Stomach (tissue), 9 donors: ENCODE data around the gene GAPT. TPM values are rescaled to one million over a fixed set of nuclear protein-coding genes. Genes with fewer than 3 reads are reported as not detected.

Source experiments
- DNase-seq, 2 donors: peaks; one replicate each; pipeline versions ENCODE4 v3.0.0 to v3.0.0-alpha.2; 2013 to 2019
- H3K27ac ChIP-seq, 5 donors: fragments of 200-600 bp in 4 of 5; sonication (generic) in 4 of 5; one replicate each; pipeline ENCODE4 v1.5.1; 2013 to 2019; ENCODE audit warnings: mild to moderate bottlenecking in 1 of 5, moderate library complexity in 1 of 5
- H3K27me3 ChIP-seq, 3 donors: fragments of 200-600 bp; sonication (generic); one replicate each; pipeline ENCODE4 v1.5.1; 2017 to 2019; ENCODE audit warnings: mixed run types in 1 of 3
- H3K36me3 ChIP-seq, 4 donors: fragments of 200-600 bp; sonication (generic); 1 replicate in 3 of 4; 2 replicates in 1 of 4; pipeline ENCODE4 v1.5.1; 2016 to 2019
- H3K4me1 ChIP-seq, 4 donors: fragments of 200-600 bp; sonication (generic); one replicate each; pipeline ENCODE4 v1.5.1; 2016 to 2019
- H3K4me3 ChIP-seq, 4 donors: fragments of 200-600 bp; sonication (generic) in 3 of 4; one replicate each; pipeline ENCODE4 v1.5.1; 2016 to 2019; ENCODE audit warnings: mild to moderate bottlenecking in 1 of 4
- H3K9me3 ChIP-seq, 4 donors: fragments of 200-600 bp; sonication (generic); one replicate each; pipeline ENCODE4 v1.5.1; 2016 to 2019
- EP300 ChIP-seq: sonication (generic); formaldehyde crosslinking; IDR thresholded peaks from one replicate; pipeline ENCODE4 v1.6.1; 2017; ENCODE audit warnings: antibody characterized with exemption
- POLR2A ChIP-seq, 4 donors: fragments of 450-650 bp; IDR thresholded peaks; one replicate each; pipeline ENCODE4 v1.6.1; 2016; ENCODE audit warnings: antibody characterized with exemption in 4 of 4, control low read depth in 2 of 4, mild to moderate bottlenecking in 1 of 4, moderate library complexity in 1 of 4
- POLR2AphosphoS5 ChIP-seq, 3 donors: sonication (generic); formaldehyde crosslinking; IDR thresholded peaks; one replicate each; pipeline ENCODE4 v1.6.1; 2016; ENCODE audit warnings: antibody characterized with exemption in 3 of 3
- WGBS, 5 donors: extraction: QIAGEN DNeasy Blood & Tissue Kit in 3 of 5; methylation state at CpG; one replicate each; pipeline versions ENCODE4 v1.1.5 to v1.1.7; 2013 to 2018; 5-methylcytosine and 5-hydroxymethylcytosine counted together
- intact Hi-C: fragments of 100-400 bp; cut with DNase I; formaldehyde crosslinking; loops from one replicate; pipeline ENCODE4 v1.15.1; 2023; ENCODE audit warnings: low total_unique reads
- polyA plus RNA-seq, 3 donors: library from polyadenylated mRNA; stranded (reverse); fragments of 200-250 nt; gene quantifications; one replicate each; pipeline ENCODE4 v1.2.3, GENCODE V29; 2013
- total RNA-seq, 5 donors: library from RNA; depleted of rRNA; stranded (reverse); fragments of >200 nt; gene quantifications; one replicate each; pipeline versions ENCODE4 v1.1.0 to v1.2.3, GENCODE V29; 2014 to 2016
- TF ChIP-seq, protein P1 (sequence below), 7 experiments: fragments of 450-650 bp in 4 of 7; fragments of 200-600 bp in 3 of 7; sonication (generic) in 3 of 7; IDR thresholded peaks; one replicate each; pipeline ENCODE4 v1.5.1; 2016 to 2019; ENCODE audit warnings: antibody characterized with exemption in 7 of 7, control low read depth in 2 of 7, mild to moderate bottlenecking in 1 of 7
- donor health status: healthy with polysubstance abuse.
- donor health status: Bipolar disorder and iron deficiency.
- donor health status: healthy.

Gene GAPT
- total and polyA plus RNA-seq, 8 donors, result 0.68 to 4.9 (median 2.4) TPM; not detected in 2

DNA sequence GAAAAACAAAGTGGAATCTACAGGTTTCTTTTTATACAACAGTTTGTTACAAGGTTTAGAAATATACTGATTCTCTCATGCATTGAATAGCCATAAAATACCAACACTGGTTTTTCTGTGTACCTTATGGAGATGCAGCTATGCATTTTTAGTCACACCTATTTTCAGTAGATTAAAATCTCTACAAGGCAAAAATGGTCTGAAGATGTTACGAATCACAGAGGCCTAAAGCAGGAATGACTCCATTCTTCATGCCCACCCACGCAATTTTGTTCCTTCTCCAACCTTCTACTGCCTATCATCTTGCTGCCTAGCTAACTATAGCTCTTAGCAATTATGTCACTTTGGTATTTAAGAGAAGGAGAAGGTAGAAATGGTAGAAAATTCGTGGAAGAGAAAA is 41.2 kb upstream of the GAPT start:
- no peak for DNase-seq
- intact Hi-C loops, result loop anchor here (10.0 kb wide), 1 partner anchor 555 kb away; no protein-coding TSS in a partner anchor
- Histone ChIP-seq H3K27me3 (no peaks in the 10 kb centered on the region), H3K4me3 (no peak overlapping the region), H3K4me1 (peaks cover 0 to 5% (median 0%) of the 10 kb centered on the region in 4 donors), H3K36me3 (peaks cover 6 to 19% (median 15%) of the 10 kb centered on the region in 4 donors), H3K27ac (no peak overlapping the region), H3K9me3 (no peaks in the 10 kb centered on the region)
- 81 to 90% (median 87%) methylated on average over 3 of the region's 3 CpGs for WGBS, 5 donors
- no peak for TF ChIP-seq POLR2A (IDR thresholded peaks at IDR 0.05)

- no peak for DNase-seq
- Histone ChIP-seq H3K36me3 (peaks cover 7 to 29% (median 23%) of the 10 kb centered on the region in 4 donors), H3K27ac (no peak overlapping the region), H3K27me3 (no peaks in the 10 kb centered on the region), H3K9me3 (no peaks in the 10 kb centered on the region), H3K4me1 (peaks cover 0 to 14% (median under 1%) of the 10 kb centered on the region in 4 donors), H3K4me3 (no peak overlapping the region)
- WGBS, 5 donors, result 68 to 74% (median 73%) methylated on average over 10 of the region's 10 CpGs
- intact Hi-C loops, result loop anchor here (10.0 kb wide), 1 partner anchor 556 kb away; no protein-coding TSS in a partner anchor
- no peak for TF ChIP-seq POLR2A (IDR thresholded peaks at IDR 0.05)
- TF ChIP-seq EP300, result no peak
- TF ChIP-seq POLR2AphosphoS5 (IDR thresholded peaks at IDR 0.05), result no peak
- TF ChIP-seq, protein P1, sequence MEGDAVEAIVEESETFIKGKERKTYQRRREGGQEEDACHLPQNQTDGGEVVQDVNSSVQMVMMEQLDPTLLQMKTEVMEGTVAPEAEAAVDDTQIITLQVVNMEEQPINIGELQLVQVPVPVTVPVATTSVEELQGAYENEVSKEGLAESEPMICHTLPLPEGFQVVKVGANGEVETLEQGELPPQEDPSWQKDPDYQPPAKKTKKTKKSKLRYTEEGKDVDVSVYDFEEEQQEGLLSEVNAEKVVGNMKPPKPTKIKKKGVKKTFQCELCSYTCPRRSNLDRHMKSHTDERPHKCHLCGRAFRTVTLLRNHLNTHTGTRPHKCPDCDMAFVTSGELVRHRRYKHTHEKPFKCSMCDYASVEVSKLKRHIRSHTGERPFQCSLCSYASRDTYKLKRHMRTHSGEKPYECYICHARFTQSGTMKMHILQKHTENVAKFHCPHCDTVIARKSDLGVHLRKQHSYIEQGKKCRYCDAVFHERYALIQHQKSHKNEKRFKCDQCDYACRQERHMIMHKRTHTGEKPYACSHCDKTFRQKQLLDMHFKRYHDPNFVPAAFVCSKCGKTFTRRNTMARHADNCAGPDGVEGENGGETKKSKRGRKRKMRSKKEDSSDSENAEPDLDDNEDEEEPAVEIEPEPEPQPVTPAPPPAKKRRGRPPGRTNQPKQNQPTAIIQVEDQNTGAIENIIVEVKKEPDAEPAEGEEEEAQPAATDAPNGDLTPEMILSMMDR (IDR thresholded peaks at IDR 0.05), result no peak
Observed at GRCh38 chr5:58450811-58451629, 40.2 kb upstream of the GAPT start.

- H3K9me3 ChIP-seq, result no peaks in the 10 kb centered on the region
- intact Hi-C loops, result loop anchor here (10.0 kb wide), 1 partner anchor 557 kb away; no protein-coding TSS in a partner anchor
Observed at GRCh38 chr5:58451732-58452565, 39.3 kb upstream of the GAPT start.

GRCh38 chr5:58452566-58453258 is 38.5 kb upstream of the GAPT start:
- no peak for DNase-seq
- no peak overlapping the region for H3K4me3 ChIP-seq
- WGBS, 5 donors, result 84 to 91% (median 86%) methylated on average over 3 of the region's 3 CpGs
- TF ChIP-seq, protein P1 (IDR thresholded peaks at IDR 0.05), result no peak
- TF ChIP-seq POLR2AphosphoS5 (IDR thresholded peaks at IDR 0.05) (no peak), EP300 (no peak), POLR2A (IDR thresholded peaks at IDR 0.05) (no peak)
- peaks cover 13 to 41% (median 28%) of the 10 kb centered on the region in 4 donors for H3K36me3 ChIP-seq
- no peaks in the 10 kb centered on the region for H3K9me3 ChIP-seq
- peaks cover 0 to 30% (median 2%) of the 10 kb centered on the region in 4 donors for H3K4me1 ChIP-seq
- H3K27me3 ChIP-seq, result no peaks in the 10 kb centered on the region
- no peak overlapping the region for H3K27ac ChIP-seq
- intact Hi-C loops, result loop anchor here (10.0 kb wide), 1 partner anchor 558 kb away; no protein-coding TSS in a partner anchor

More at GRCh38 chr5:58451732-58452565, 39.3 kb upstream of the GAPT start:
- Histone ChIP-seq H3K4me1 (peaks cover 0 to 23% (median 2%) of the 10 kb centered on the region in 4 donors), H3K27me3 (no peaks in the 10 kb centered on the region), H3K4me3 (no peak overlapping the region), H3K27ac (no peak overlapping the region), H3K36me3 (peaks cover 13 to 39% (median 27%) of the 10 kb centered on the region in 4 donors)
- no peak for DNase-seq
- 84 to 91% (median 90%) methylated on average over 8 of the region's 8 CpGs for WGBS, 5 donors
- TF ChIP-seq POLR2A (IDR thresholded peaks at IDR 0.05), result no peak
- TF ChIP-seq EP300, result no peak
- TF ChIP-seq POLR2AphosphoS5 (IDR thresholded peaks at IDR 0.05), result no peak
- TF ChIP-seq, protein P1 (IDR thresholded peaks at IDR 0.05), result no peak
